Kidney epithelial cell (primary cell): Measurements from ENCODE around the gene MOCS1. TPM values are rescaled to one million over a fixed set of nuclear protein-coding genes. Genes with fewer than 3 reads are reported as not detected.

Experiments
- DNase-seq: peaks from one replicate; pipeline ENCODE4 v3.0.0-alpha.2; 2010; ENCODE audit warnings: low read depth
- H3K27me3 ChIP-seq: 2 replicates; pipeline ENCODE4 v1.6.0; 2011; ENCODE audit warnings: low read length; ENCODE audit not compliant: control insufficient read depth, insufficient read depth
- H3K36me3 ChIP-seq: 2 replicates; pipeline ENCODE4 v1.5.1; 2011; ENCODE audit warnings: low read length; ENCODE audit not compliant: control insufficient read depth, insufficient read depth
- H3K4me3 ChIP-seq: 2 replicates; pipeline ENCODE4 v1.5.1; 2011; ENCODE audit warnings: low read depth, mild to moderate bottlenecking, control low read depth, low read length
- CTCF ChIP-seq: IDR thresholded peaks from 2 replicates; pipeline ENCODE4 v1.5.1; 2011; ENCODE audit warnings: mild to moderate bottlenecking, moderate library complexity, low read length, control low read depth, inconsistent platforms; ENCODE audit not compliant: insufficient read depth, poor library complexity, severe bottlenecking
- total RNA-seq: library from RNA; depleted of rRNA; stranded (reverse); fragments of >200 nt; gene quantifications from 2 replicates; pipeline ENCODE4 v1.2.3, GENCODE V29; 2015

The MOCS1 gene
- total RNA-seq, 1 donor from 2014 or later, result 15.0 TPM

GRCh38 chr6:39904946-39905639, 29.2 kb downstream of the MOCS1 start:
- TF ChIP-seq CTCF, result peak; percentile 1
- Histone ChIP-seq H3K36me3 (no peaks in the 10 kb centered on the region), H3K27me3 (no peaks in the 10 kb centered on the region), H3K4me3 (no peak overlapping the region)
- DNase-seq, result no peak

- H3K4me3 ChIP-seq, result no peak overlapping the region
- TF ChIP-seq CTCF, result no peak
- no peaks in the 10 kb centered on the region for H3K27me3 ChIP-seq
These were observed 30.6 kb downstream of the MOCS1 start for GRCh38 chr6:39903656-39904055.

GRCh38 chr6:39902786-39903465, 31.3 kb downstream of the MOCS1 start:
- Histone ChIP-seq H3K4me3 (no peak overlapping the region), H3K36me3 (no peaks in the 10 kb centered on the region), H3K27me3 (no peaks in the 10 kb centered on the region)
- TF ChIP-seq CTCF, result no peak
- DNase-seq, result no peak

More at GRCh38 chr6:39903656-39904055, 30.6 kb downstream of the MOCS1 start:
- no peak for DNase-seq
- no peaks in the 10 kb centered on the region for H3K36me3 ChIP-seq

GRCh38 chr6:39902136-39902535, 32.1 kb downstream of the MOCS1 start:
- TF ChIP-seq CTCF, result no peak
- H3K36me3 ChIP-seq, result no peaks in the 10 kb centered on the region
- DNase-seq, result no peak
- H3K4me3 ChIP-seq, result no peak overlapping the region
- no peaks in the 10 kb centered on the region for H3K27me3 ChIP-seq

GRCh38 chr6:39901670-39902069, 32.6 kb downstream of the MOCS1 start:
- H3K4me3 ChIP-seq, result no peak overlapping the region
- no peak for DNase-seq
- H3K36me3 ChIP-seq, result no peaks in the 10 kb centered on the region
- no peak for TF ChIP-seq CTCF
- H3K27me3 ChIP-seq, result no peaks in the 10 kb centered on the region
